ENCODE measurements around the gene CROT.

Gene CROT

DNA sequence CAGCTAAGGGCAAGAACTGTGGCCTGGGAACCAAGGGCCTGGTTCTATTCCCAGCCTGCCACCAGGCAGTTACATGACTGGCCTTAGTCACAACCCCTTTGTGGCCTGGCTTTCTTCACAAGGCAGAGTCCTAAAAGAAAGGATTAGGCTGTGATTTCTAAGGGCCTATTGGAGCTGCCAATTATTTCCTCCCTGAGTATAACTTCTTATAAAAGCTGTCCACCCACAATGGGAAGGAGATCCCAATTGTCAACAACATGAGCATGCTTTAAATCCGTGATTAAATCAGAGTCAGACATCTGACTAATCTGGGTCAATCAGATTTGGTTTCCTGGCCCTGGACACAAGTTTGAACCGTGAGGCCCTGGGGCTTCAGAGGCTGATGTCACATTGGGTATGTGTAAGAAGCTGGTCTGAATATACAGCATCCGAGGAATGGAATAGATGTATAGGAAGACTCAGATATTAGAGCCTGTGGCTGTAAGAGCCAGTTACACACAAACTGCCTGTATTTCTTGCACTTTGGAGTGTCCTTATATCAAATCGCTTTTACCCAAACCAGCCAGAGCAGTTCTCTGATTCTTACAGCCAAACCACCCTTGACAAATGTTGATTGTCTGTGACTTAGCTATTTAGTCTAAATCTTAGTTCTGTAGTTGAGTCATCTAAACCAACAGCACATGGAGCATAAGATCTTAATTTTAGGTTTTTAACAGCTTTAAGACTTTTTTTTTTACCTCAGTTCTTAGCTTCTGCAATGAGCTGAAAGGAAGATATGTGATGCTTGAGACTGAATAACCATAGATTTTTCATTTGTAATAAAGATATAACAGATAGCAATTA is 68.7 kb downstream of the CROT start:
- no peak overlapping the region for H3K27ac ChIP-seq
- TF ChIP-seq ZFX (IDR thresholded peaks at IDR 0.05) = no peak
- TF ChIP-seq, protein P1, sequence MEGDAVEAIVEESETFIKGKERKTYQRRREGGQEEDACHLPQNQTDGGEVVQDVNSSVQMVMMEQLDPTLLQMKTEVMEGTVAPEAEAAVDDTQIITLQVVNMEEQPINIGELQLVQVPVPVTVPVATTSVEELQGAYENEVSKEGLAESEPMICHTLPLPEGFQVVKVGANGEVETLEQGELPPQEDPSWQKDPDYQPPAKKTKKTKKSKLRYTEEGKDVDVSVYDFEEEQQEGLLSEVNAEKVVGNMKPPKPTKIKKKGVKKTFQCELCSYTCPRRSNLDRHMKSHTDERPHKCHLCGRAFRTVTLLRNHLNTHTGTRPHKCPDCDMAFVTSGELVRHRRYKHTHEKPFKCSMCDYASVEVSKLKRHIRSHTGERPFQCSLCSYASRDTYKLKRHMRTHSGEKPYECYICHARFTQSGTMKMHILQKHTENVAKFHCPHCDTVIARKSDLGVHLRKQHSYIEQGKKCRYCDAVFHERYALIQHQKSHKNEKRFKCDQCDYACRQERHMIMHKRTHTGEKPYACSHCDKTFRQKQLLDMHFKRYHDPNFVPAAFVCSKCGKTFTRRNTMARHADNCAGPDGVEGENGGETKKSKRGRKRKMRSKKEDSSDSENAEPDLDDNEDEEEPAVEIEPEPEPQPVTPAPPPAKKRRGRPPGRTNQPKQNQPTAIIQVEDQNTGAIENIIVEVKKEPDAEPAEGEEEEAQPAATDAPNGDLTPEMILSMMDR (conservative IDR thresholded peaks at IDR 0.05) = no peak

DNA sequence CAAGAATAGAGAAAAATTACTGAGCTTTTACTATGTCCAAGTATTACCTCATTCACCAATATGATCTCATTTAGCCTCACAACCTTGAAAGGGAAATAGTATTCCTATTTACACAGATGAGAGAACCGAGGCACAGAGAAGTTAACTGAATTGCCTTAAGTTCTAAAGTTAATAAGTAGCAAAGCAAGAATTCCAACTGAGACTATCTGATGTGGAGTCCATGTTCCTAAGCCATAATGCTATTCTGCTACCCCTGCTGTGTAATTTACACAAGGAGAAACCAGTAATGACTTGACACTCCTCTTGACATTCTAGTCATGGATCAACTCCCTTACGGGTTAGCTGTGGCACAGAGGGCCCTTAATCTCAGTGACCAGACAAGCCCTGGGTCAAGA is 69.3 kb downstream of the CROT start:
- TF ChIP-seq, protein P1 (conservative IDR thresholded peaks at IDR 0.05) = no peak
- no peak for TF ChIP-seq ZFX (IDR thresholded peaks at IDR 0.05)
- H3K27ac ChIP-seq = no peak overlapping the region

DNA sequence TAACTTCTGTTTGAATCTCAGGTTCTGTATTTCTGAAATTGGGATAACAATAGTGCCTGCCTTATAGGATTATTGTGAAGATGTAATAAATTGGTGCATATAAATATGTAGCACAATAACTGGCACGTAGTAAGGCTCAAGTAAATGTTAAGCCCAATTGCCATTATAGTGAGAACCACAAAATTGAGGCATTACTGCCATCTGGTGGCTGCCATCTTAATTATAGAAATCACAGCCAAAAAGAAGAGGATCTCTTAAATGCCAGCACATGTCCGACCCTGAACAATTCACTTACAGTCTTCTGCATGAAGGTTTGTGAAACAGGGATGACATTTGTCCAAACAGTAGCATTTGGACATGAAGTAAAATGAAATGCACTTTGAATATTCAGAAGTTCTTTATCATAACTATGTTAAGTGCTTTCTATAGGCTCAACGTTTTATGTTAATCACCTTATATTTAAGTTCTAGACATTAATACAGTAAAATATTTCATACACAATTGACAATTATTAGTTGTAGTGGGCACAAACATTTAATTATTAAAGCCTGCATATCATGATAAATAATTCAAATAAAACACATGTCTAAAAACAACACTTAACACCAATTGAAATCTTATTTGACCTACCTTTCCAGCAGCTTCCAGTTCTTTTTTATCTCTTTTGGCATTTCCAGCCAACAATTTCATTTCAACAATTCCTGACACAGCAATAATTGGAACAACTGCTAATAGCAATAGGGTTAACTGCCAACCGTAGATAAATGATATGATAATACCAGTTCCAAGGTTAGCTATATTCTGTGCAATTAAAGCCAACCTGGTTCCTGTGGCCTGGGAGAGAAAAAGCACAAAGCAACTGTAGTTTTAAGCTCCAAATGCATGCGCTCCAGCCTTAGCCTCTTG is 71.5 kb downstream of the CROT start:
- H3K27ac ChIP-seq = no peak overlapping the region
- no peak for TF ChIP-seq ZFX (IDR thresholded peaks at IDR 0.05)
- TF ChIP-seq, protein P1 (conservative IDR thresholded peaks at IDR 0.05) = peak; percentile 87

DNA sequence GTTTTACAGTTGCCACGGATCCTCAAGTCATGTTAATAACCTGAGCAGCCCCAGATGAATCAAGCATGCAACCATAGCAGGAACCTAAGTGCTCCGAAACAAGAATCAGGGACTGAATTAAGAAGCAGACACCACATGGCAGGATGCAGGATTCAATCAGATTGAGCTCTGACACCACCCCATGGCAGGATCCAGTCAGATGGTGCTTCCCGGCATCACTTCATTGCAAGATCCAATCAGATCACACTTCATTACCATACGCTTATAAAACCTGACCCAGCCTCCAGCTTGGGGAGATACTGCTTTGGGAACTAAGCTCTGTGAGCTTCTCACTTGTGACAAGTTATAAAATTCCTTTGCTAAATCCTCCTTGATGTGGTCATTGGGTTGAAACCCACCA is 74.7 kb downstream of the CROT start:
- TF ChIP-seq ZFX (IDR thresholded peaks at IDR 0.05) = no peak
- TF ChIP-seq, protein P1 (conservative IDR thresholded peaks at IDR 0.05) = no peak
- H3K27ac ChIP-seq = no peak overlapping the region

DNA sequence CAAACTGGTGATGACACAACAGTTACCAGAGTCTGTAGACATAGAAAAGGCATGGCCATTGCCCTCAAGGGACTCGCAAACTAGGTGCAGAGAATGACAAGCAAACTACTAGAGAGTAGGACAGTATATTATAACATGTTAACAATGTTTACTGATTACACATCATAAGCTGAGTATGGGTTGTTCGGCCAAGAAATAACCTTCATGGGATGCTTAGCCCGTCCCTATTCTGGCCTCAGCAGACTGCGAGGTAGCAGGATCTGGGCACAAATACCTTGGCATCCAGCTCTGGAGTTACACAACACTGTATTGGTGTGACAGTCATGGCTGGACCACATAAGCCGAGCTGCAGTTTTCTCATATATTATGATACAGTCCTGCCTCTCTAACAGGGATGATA is 78.6 kb downstream of the CROT start:
- no peak overlapping the region for H3K27ac ChIP-seq

DNA sequence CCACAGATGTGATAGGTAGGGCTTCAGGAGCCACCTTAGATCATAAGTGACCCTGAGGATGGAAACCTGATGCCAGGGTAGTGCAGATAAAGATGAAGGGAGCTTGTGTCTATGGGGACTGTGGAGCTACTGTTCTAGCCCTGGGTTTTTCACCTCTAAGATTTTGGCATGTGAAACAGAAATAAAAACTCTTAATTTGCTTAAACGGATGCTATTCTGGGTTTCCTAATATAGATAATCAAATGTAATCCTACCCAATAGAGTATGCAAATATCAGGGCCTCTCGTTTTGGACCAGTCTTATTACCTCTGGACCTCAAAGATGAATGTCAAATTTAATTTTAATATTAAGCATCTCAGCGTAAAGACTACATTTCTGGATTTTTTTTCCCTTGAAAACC is 80.7 kb downstream of the CROT start:
- H3K27ac ChIP-seq = no peak overlapping the region
- TF ChIP-seq ZFX (IDR thresholded peaks at IDR 0.05) = no peak
- TF ChIP-seq, protein P1 (conservative IDR thresholded peaks at IDR 0.05) = no peak

More for the DNA sequence above, 78.6 kb downstream of the CROT start:
- TF ChIP-seq, protein P1 (conservative IDR thresholded peaks at IDR 0.05) = no peak
- no peak for TF ChIP-seq ZFX (IDR thresholded peaks at IDR 0.05)

DNA sequence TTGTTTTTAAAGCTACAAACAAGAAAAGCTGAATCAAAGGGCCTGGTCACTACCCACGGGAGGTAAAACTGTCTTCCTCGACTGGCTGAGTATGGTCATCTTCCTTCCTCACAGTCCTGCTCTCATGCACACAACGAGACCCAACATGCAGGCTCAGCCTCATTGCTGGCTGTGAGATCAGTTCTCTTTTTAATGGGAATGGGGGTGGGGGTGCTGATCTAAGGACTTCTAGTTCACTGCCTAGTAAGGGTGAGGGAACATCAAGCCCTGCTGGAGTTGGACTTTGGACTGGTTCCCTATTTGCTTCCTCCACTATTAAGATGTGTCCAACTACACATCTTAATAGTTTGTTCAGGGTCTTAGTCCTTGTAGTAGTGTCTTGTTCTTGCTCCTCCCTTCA is 81.8 kb downstream of the CROT start:
- TF ChIP-seq, protein P1 (conservative IDR thresholded peaks at IDR 0.05) = no peak
- no peak for TF ChIP-seq ZFX (IDR thresholded peaks at IDR 0.05)

More for the DNA sequence above, 81.8 kb downstream of the CROT start:
- no peak overlapping the region for H3K27ac ChIP-seq

Measured in C4-2B (cell line).